ENCODE measurements around the gene DTX4.

GRCh38 chr11:59175091-59175501, 3.2 kb downstream of the DTX4 start:
- no peak for TF ChIP-seq TAF1 (IDR thresholded peaks at IDR 0.05; ENCODE audit: borderline replicate concordance, low read depth, low read length)
- TF ChIP-seq POLR2AphosphoS5 (IDR thresholded peaks at IDR 0.05; ENCODE audit: low read depth, low read length) = no peak
